HEK293 (cell line): ENCODE results near the gene KRT81.
A peak's percentile ranks its signal among the peaks of the same experiment; 100 is the strongest.

Experiments used
- CTCF ChIA-PET: fragments of 350-600 bp; formaldehyde crosslinking; extraction: SDS; loops from one replicate; lab custom pipeline; 2021; ENCODE audit warnings: antibody characterized with exemption; lab: Yijun Ruan, JAX
- POLR2A ChIA-PET: fragments of 300-600 bp; formaldehyde crosslinking; extraction: SDS; loops from one replicate; lab custom pipeline; 2020; ENCODE audit warnings: antibody characterized with exemption, inconsistent platforms; lab: Yijun Ruan, JAX
- H3K27ac ChIP-seq: fragments of 200-500 bp; sonication (Bioruptor generic); 2 replicates; pipeline ENCODE4 v1.5.1; 2014; ENCODE audit warnings: low read depth, low read length, control low read depth, inconsistent platforms; ENCODE audit errors: extremely low read depth
- H3K36me3 ChIP-seq, 2 experiments: fragments of 200-500 bp in 1 of 2; sonication (Bioruptor generic) in 1 of 2; 1 replicate in 1 of 2; 2 replicates in 1 of 2; pipeline ENCODE4 v1.5.1; 2014 to 2017; ENCODE audit warnings: inconsistent platforms in 2 of 2, low read length in 2 of 2; ENCODE audit not compliant: control insufficient read depth in 2 of 2, insufficient read depth in 1 of 2
- H3K4me1 ChIP-seq: fragments of 200-500 bp; sonication (Bioruptor generic); 2 replicates; pipeline ENCODE4 v1.5.1; 2014; ENCODE audit warnings: mild to moderate bottlenecking, low read length, inconsistent platforms; ENCODE audit not compliant: control insufficient read depth, insufficient read depth
- H3K4me3 ChIP-seq: 2 replicates; pipeline ENCODE4 v1.5.1; 2011; ENCODE audit warnings: low read depth, mild to moderate bottlenecking, control low read depth, low read length, moderate library complexity
- H3K9me3 ChIP-seq: fragments of 200-500 bp; sonication (Bioruptor generic); 2 replicates; pipeline ENCODE4 v1.5.1; 2014; ENCODE audit warnings: low read depth, low read length, inconsistent platforms; ENCODE audit not compliant: control insufficient read depth, insufficient read depth
- BCL11A ChIP-seq: fragments of 450-650 bp; formaldehyde crosslinking; IDR thresholded peaks from 2 replicates; pipeline ENCODE4 v1.5.1; 2016; ENCODE audit warnings: low read depth, missing biosample characterization, missing genetic modification characterization
- GLIS1 ChIP-seq: fragments of 450-650 bp; formaldehyde crosslinking; IDR thresholded peaks from 2 replicates; pipeline ENCODE4 v1.5.1; 2016; ENCODE audit warnings: missing biosample characterization, missing genetic modification characterization
- INSM2 ChIP-seq: fragments of 450-650 bp; formaldehyde crosslinking; IDR thresholded peaks from 2 replicates; pipeline ENCODE4 v1.5.1; 2016; ENCODE audit warnings: missing biosample characterization, missing genetic modification characterization
- KLF1 ChIP-seq: fragments of 450-650 bp; formaldehyde crosslinking; IDR thresholded peaks from 2 replicates; pipeline ENCODE4 v1.5.1; 2016; ENCODE audit warnings: missing biosample characterization, missing genetic modification characterization
- KLF17 ChIP-seq: fragments of 450-650 bp; formaldehyde crosslinking; IDR thresholded peaks from 2 replicates; pipeline ENCODE4 v1.5.1; 2016; ENCODE audit warnings: missing biosample characterization, missing genetic modification characterization
- OSR2 ChIP-seq: fragments of 450-650 bp; formaldehyde crosslinking; IDR thresholded peaks from 2 replicates; pipeline ENCODE4 v1.5.1; 2016; ENCODE audit warnings: missing biosample characterization, missing genetic modification characterization
- PRDM4 ChIP-seq: fragments of 450-650 bp; formaldehyde crosslinking; IDR thresholded peaks from 2 replicates; pipeline ENCODE4 v1.5.1; 2017; ENCODE audit warnings: missing biosample characterization, missing genetic modification characterization
- RBAK ChIP-seq: fragments of 450-650 bp; formaldehyde crosslinking; IDR thresholded peaks from 2 replicates; pipeline ENCODE4 v1.5.1; 2016; ENCODE audit warnings: missing biosample characterization, missing genetic modification characterization
- SALL2 ChIP-seq: fragments of 450-650 bp; formaldehyde crosslinking; IDR thresholded peaks from 2 replicates; pipeline ENCODE4 v1.5.0; 2017; ENCODE audit warnings: missing biosample characterization, mild to moderate bottlenecking, missing genetic modification characterization, borderline replicate concordance
- SCRT1 ChIP-seq: fragments of 450-650 bp; formaldehyde crosslinking; IDR thresholded peaks from 2 replicates; pipeline ENCODE4 v1.5.1; 2016; ENCODE audit warnings: missing biosample characterization, missing genetic modification characterization, borderline replicate concordance
- SP7 ChIP-seq: fragments of 450-650 bp; formaldehyde crosslinking; IDR thresholded peaks from 2 replicates; pipeline ENCODE4 v1.5.1; 2016; ENCODE audit warnings: missing biosample characterization, missing genetic modification characterization
- ZIC2 ChIP-seq: fragments of 450-650 bp; formaldehyde crosslinking; IDR thresholded peaks from 2 replicates; pipeline ENCODE4 v1.5.1; 2016; ENCODE audit warnings: missing biosample characterization, missing genetic modification characterization
- ZNF121 ChIP-seq: fragments of 450-650 bp; formaldehyde crosslinking; IDR thresholded peaks from 2 replicates; pipeline ENCODE4 v1.5.1; 2016; ENCODE audit warnings: missing biosample characterization, missing genetic modification characterization
- ZNF138 ChIP-seq: fragments of 450-650 bp; formaldehyde crosslinking; IDR thresholded peaks from 2 replicates; pipeline ENCODE4 v1.5.1; 2016; ENCODE audit warnings: missing biosample characterization, missing genetic modification characterization, borderline replicate concordance
- ZNF16 ChIP-seq: fragments of 450-650 bp; formaldehyde crosslinking; IDR thresholded peaks from 2 replicates; pipeline ENCODE4 v1.5.1; 2016; ENCODE audit warnings: low read depth, missing biosample characterization, missing genetic modification characterization
- ZNF214 ChIP-seq: fragments of 450-650 bp; formaldehyde crosslinking; IDR thresholded peaks from 2 replicates; pipeline ENCODE4 v1.5.1; 2017; ENCODE audit warnings: missing biosample characterization, mild to moderate bottlenecking, missing genetic modification characterization, borderline replicate concordance
- ZNF335 ChIP-seq: fragments of 450-650 bp; formaldehyde crosslinking; conservative IDR thresholded peaks from 2 replicates; pipeline ENCODE4 v1.5.1; 2016; ENCODE audit warnings: missing biosample characterization, missing genetic modification characterization
- ZNF394 ChIP-seq: fragments of 450-650 bp; formaldehyde crosslinking; IDR thresholded peaks from 2 replicates; pipeline ENCODE4 v1.5.1; 2016; ENCODE audit warnings: missing biosample characterization, missing genetic modification characterization, mild to moderate bottlenecking, moderate library complexity, borderline replicate concordance
- ZNF426 ChIP-seq: fragments of 450-650 bp; formaldehyde crosslinking; IDR thresholded peaks from 2 replicates; pipeline ENCODE4 v1.5.1; 2017; ENCODE audit warnings: missing biosample characterization, missing genetic modification characterization, mild to moderate bottlenecking, inconsistent platforms, moderate library complexity
- ZNF48 ChIP-seq: fragments of 450-650 bp; formaldehyde crosslinking; IDR thresholded peaks from 2 replicates; pipeline ENCODE4 v1.5.1; 2016; ENCODE audit warnings: missing biosample characterization, missing genetic modification characterization
- ZNF488 ChIP-seq: fragments of 450-650 bp; formaldehyde crosslinking; IDR thresholded peaks from 2 replicates; pipeline ENCODE4 v1.5.1; 2016; ENCODE audit warnings: missing biosample characterization, missing genetic modification characterization
- ZNF555 ChIP-seq: fragments of 450-650 bp; formaldehyde crosslinking; conservative IDR thresholded peaks from 2 replicates; pipeline ENCODE4 v1.5.1; 2017; ENCODE audit warnings: missing biosample characterization, mild to moderate bottlenecking, missing genetic modification characterization, inconsistent platforms
- ZNF596 ChIP-seq: fragments of 450-650 bp; IDR thresholded peaks from 2 replicates; pipeline ENCODE4 v1.5.0; 2018; ENCODE audit warnings: missing biosample characterization, mild to moderate bottlenecking, missing genetic modification characterization, moderate library complexity
- ZNF626 ChIP-seq: fragments of 450-650 bp; sonication (Bioruptor Pico); formaldehyde crosslinking; IDR thresholded peaks from 2 replicates; pipeline ENCODE4 v1.5.1; 2018; ENCODE audit warnings: missing biosample characterization, missing genetic modification characterization, inconsistent platforms
- ZNF639 ChIP-seq: fragments of 450-650 bp; formaldehyde crosslinking; IDR thresholded peaks from 2 replicates; pipeline ENCODE4 v1.5.1; 2016; ENCODE audit warnings: missing biosample characterization, missing genetic modification characterization
- ZNF843 ChIP-seq: fragments of 450-650 bp; formaldehyde crosslinking; IDR thresholded peaks from 2 replicates; pipeline ENCODE4 v1.5.1; 2016; ENCODE audit warnings: missing biosample characterization, missing genetic modification characterization
- ZSCAN30 ChIP-seq: fragments of 450-650 bp; IDR thresholded peaks from 2 replicates; pipeline ENCODE4 v1.5.1; 2018; ENCODE audit warnings: missing biosample characterization, mild to moderate bottlenecking, missing genetic modification characterization, moderate library complexity
- TF ChIP-seq, protein P1 (sequence below): fragments of 450-650 bp; formaldehyde crosslinking; IDR thresholded peaks from 2 replicates; pipeline ENCODE4 v1.5.1; 2017; ENCODE audit warnings: missing biosample characterization, mild to moderate bottlenecking, missing genetic modification characterization, moderate library complexity

Gene KRT81

DNA sequence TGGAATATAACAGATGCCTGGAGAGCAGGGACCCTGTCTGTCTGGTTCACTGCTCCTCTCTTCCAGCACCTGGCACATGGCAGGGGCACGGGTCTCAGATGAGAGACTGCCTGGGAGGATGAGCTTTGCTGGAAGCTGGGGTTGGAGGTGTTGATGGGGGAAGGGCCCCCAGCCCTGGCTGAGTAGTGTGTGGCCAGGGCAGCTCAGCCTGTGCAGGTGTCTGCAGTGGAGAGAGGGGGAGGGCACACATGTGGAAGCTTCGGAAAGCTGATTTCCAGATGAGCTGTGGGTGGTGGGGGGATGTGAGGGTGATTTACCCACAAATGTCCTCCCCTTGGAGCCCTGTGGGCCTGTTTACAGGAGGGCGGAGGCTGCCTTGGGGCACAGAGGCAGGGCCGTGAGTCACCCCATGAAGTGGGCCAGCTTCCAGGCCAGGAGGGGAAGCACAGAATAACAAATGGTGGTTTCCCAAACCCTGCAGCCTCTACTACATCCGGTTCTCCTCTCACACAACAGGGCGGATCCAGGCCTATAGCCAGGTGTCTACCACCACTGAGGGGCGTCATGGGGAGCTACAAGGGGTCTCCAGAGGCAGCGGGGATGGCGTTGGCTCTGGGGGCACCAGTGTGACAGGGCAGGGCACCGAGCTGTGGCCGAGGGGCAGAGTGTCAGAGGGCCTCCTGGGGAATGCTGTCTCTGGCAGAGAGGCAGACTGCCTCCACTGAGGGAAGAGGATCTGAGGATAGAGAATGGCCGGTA lies 47.3 kb downstream of the KRT81 start:
- POLR2A ChIA-PET: interaction anchor here (0.7 to 1.4 kb wide), 2 partner anchors 36 to 86 kb away, joined by 3 read pairs; no protein-coding TSS in a partner anchor
- Histone ChIP-seq H3K4me3 (no peak overlapping the region), H3K27ac (peak overlapping the region; percentile 39; the same call in 1 of the 2 replicates), H3K4me1 (peaks cover 18% of the 10 kb centered on the region), H3K36me3 (no peaks in the 10 kb centered on the region), H3K9me3 (no peaks in the 10 kb centered on the region)
- CTCF ChIA-PET: interaction anchor here (0.5 to 4.2 kb wide), 14 partner anchors 9 to 636 kb away, joined by 3 to 22 read pairs (median 3); no protein-coding TSS in a partner anchor
- TF ChIP-seq SCRT1: no peak
- TF ChIP-seq ZSCAN30 (tag by site-specific recombination): no peak
- peak; percentile 47 for TF ChIP-seq SP7
- TF ChIP-seq ZNF596 (tag by site-specific recombination): no peak
- TF ChIP-seq GLIS1 (tag by site-specific recombination): peak; percentile 34; the same call in 1 of the 2 replicates
- peak; percentile 60 for TF ChIP-seq OSR2
- TF ChIP-seq ZNF214 (tag by site-specific recombination): no peak
- TF ChIP-seq PRDM4 (tag by site-specific recombination): no peak
- no peak for TF ChIP-seq SALL2 (tag by site-specific recombination)
- TF ChIP-seq, protein P1, sequence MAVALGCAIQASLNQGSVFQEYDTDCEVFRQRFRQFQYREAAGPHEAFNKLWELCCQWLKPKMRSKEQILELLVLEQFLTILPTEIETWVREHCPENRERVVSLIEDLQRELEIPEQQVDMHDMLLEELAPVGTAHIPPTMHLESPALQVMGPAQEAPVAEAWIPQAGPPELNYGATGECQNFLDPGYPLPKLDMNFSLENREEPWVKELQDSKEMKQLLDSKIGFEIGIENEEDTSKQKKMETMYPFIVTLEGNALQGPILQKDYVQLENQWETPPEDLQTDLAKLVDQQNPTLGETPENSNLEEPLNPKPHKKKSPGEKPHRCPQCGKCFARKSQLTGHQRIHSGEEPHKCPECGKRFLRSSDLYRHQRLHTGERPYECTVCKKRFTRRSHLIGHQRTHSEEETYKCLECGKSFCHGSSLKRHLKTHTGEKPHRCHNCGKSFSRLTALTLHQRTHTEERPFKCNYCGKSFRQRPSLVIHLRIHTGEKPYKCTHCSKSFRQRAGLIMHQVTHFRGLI (tag by site-specific recombination): no peak
- TF ChIP-seq ZNF626 (tag by site-specific recombination): no peak
- no peak for TF ChIP-seq ZNF335 (tag by site-specific recombination)
- TF ChIP-seq BCL11A (tag by site-specific recombination): no peak
- no peak for TF ChIP-seq ZNF394 (tag by site-specific recombination)
- TF ChIP-seq RBAK (tag by site-specific recombination): no peak
- TF ChIP-seq ZNF555: no peak
- TF ChIP-seq ZIC2 (tag by site-specific recombination): peak; percentile 40; the same call in 1 of the 2 replicates
- no peak for TF ChIP-seq ZNF426 (tag by site-specific recombination)
- TF ChIP-seq INSM2: no peak
- peak; percentile 54 for TF ChIP-seq KLF1 (tag by site-specific recombination)
- no peak for TF ChIP-seq ZNF16
- TF ChIP-seq ZNF48 (tag by site-specific recombination): no peak
- no peak for TF ChIP-seq ZNF488 (tag by site-specific recombination)
- TF ChIP-seq ZNF121 (tag by site-specific recombination): no peak
- TF ChIP-seq KLF17 (tag by site-specific recombination): 0 out of 2 replicates have a peak, but pooled peaks have one; percentile 37
- TF ChIP-seq ZNF843 (tag by site-specific recombination): no peak
- no peak for TF ChIP-seq ZNF639 (tag by site-specific recombination)
- TF ChIP-seq ZNF138 (tag by site-specific recombination): no peak
